ENCODE results near the gene COL1A2. TPM values are rescaled to one million over a fixed set of nuclear protein-coding genes. Genes with fewer than 3 reads are reported as not detected.

COL1A2 gene
- total RNA-seq, 1 donor from 2014 or later = 13.3 TPM

- DNase-seq (ENCODE audit: low read depth in 2 of 2) = no peak
Measured at GRCh38 chr7:94434042-94434441, 39.3 kb downstream of the COL1A2 start.

GRCh38 chr7:94436018-94436604 is 41.4 kb downstream of the COL1A2 start:
- peak; percentile 74 to 81 for DNase-seq (ENCODE audit: low read depth in 2 of 2)

DNA sequence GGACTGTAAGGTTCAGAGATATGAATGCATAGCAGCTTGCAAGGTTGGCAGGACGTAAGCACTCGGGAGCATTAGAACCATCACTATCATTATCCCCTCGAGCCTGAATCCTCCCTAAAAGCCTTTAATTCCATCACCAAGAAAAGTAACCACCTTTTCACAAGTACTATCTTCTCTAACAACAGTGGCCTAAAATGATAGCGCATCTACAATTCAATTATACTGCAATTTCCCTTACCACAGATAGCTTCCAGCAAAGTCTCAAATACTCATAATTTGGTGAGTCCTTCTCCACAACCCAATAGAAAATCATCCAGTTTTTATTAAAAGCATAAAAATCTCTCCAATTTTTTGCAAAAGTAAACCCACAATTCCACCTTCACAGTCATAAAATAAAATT is 42.0 kb downstream of the COL1A2 start:
- DNase-seq (ENCODE audit: low read depth in 2 of 2) = no peak

DNA sequence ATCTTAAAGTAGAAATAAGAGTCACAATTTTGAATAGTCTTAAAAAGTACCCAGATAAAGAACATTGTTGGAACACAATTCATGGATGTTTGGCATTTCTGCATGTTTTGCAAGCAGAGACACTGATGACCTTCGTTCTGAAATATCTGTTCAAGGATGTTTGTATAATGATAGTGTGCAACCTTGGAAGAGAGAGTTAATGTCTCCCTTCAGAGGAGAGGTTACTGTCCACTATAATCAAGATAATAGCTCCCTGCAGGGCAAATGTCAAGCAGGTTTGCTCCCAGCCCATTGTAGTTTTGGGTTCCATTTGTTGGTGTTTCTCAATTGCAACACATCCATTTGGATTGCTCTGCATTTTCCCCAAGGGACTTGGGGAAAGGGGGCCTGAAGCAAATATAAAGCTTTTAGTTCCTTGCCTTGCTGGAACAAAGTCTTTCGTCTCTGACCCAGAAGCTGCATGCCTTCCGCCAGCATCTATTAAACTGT is 45.2 kb downstream of the COL1A2 start:
- no peak for DNase-seq (ENCODE audit: low read depth in 2 of 2)

DNA sequence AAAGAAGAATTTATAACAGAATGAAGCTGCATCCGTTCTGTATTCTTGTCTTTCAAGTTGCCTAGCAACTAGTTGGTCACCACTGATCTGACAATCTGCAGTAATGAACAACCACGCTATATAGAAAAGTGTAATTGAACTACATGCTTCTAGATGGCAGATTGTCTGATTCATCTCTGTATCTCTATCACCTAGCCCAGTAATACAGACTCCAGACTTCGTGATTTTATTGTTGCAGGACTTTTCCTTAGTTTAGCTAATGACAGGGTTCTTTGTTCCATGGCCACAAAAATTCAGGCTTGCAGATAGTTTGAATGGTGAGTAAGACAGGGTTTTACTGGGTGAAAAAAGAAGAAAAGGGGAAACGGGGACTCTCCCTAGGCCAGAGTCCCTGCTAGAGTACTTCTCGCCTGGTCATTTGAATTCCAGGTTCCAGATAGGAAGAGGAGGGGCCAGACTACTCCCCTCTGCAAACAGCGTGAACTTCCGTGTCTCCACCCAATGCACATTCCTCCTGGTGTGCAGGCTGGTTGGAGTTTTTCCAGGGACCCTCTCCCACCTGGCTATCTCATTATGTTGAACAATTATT is 45.9 kb downstream of the COL1A2 start:
- no peak for DNase-seq (ENCODE audit: low read depth in 2 of 2)

DNA sequence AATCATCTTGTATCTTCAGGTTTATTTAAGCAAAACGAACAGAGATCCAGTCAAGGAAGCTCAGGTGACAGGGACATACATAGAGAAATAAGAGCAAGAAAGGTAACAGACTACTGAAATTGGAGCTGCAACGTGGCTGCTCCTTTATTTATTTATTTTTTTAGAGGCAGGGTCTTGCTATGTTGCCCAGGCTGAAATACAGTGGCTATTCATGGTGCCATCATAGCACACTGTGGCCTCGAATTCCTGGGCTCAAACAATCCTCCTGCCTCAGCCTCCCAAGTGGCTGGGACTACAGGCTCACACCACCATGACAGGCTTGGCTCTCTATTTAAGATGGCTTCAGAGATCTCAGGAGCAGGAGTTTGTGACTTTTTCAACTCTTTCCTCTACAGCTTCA is 46.4 kb downstream of the COL1A2 start:
- DNase-seq (ENCODE audit: low read depth in 2 of 2) = no peak

GRCh38 chr7:94442639-94443038 is 47.9 kb downstream of the COL1A2 start:
- no peak for DNase-seq (ENCODE audit: low read depth in 2 of 2)

DNA sequence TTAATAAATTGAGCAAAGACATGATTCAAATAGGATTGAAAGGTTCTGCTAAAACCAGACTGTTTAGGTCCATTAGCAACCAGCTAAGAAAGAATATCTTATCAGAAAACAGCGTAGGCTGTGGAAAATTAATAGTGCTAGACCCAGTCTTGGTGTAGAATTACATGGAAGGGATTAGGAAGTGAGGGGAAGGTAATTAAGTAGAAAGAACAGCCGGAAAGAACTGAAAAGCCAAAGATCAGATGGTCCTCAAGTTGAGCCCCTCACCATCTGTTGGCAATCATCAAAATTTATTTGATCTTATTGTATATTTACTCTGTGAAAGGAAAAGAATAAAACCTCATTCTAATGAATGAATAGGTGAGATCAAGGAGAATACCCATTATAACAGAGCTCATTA is 50.1 kb downstream of the COL1A2 start:
- no peak for DNase-seq (ENCODE audit: low read depth in 2 of 2)

DNA sequence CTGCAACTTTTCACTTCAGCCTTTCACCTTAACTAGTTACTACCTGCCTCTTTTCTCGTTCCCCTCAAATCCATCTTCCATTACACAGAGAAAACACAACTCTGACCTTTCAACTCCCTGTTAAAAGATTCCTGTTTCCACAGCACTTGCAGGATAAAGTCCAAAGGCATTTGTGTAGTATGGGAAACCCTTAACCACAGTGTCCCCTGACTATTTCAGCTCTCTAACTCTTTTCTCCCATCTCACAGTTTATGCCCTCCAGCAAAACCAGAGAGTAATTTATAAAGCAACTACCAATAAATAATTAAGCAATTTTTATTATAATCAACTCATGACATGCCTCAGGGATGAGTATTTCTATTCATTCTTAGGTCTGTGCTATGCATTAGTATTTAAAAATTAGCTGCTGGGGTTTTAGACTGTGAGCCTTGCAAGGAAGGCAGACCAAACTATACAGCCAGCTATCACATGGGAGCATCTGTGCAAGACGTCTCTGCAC is 51.0 kb downstream of the COL1A2 start:
- DNase-seq (ENCODE audit: low read depth in 2 of 2) = no peak

GRCh38 chr7:94446308-94446707 is 51.6 kb downstream of the COL1A2 start:
- DNase-seq (ENCODE audit: low read depth in 2 of 2) = no peak

DNA sequence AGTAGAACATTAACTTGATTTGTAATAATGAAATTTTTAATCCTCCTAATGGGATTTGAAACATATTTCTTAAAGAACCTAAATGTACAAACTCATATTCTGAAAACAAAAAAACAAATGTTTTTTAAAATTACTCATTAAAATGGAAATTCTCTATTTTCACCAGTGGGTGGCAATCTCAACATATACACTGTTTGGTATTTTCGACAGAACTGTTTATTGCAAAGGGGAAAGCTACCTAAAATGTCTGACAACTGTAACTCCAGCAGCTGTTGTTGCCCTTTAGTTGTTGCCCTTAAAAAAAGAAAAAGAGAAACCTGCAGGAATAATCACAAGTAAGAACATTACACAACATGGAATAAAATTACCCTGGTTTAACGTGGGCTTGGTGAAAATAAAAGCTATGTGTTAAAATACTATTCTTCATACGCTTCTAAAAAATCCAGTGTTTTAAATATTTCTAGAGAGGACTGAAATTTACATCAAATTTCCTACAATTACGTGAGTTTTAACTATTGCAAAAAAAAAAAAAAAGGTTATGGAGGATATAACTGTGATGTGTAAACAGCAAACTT is 54.5 kb downstream of the COL1A2 start:
- DNase-seq (ENCODE audit: low read depth in 2 of 2) = peak; percentile 47 to 68

DNA sequence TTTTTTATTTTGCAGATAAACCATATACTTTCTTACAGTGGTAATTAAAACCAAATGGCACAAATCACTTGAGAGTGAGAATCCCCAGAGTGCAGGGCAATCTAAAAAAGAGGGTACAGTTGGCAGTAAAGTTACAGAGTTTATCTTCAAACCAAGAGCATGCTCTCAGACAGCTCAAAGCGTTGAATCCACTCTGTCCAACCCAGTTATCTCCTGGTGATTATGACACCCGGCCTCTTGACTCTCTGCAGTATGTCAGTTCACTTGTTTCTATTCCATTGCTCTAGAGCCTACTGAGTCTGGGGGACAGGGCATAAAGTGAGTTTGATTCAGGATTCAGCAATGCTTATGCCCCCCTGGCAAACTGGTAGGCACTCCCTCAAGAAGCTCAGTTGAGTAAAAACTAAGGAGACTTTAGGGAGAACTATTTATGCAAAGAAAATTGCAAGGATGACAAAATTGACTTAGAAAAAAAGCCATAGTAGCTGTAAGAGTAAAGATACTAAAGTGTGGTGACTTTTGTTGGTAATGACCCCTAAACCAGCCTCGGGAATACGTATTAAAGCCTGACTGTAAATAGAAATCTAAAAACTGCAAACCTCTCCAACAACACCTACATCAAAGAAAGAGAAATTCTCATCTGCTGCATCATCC is 55.5 kb downstream of the COL1A2 start:
- DNase-seq (ENCODE audit: low read depth in 2 of 2) = no peak

DNA sequence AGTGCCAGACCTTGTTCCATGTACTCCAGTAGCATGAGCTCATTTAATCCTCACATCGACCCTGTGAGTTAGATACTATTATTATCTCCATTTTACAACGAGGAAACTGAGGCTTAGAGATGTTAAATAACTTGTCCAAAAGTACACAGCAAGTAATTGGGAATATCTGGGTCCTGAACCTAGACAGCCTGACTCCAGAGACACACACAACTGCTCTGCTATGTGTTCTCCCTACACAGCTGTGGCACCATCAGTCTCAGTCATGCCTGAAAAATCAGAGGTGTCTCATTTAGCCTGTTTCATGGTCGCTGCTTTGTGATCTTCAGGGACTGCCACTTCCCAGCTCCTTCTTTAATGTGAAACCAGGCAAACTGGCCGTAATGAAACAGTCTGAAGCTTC is 56.5 kb downstream of the COL1A2 start:
- no peak for DNase-seq (ENCODE audit: low read depth in 2 of 2)

- DNase-seq (ENCODE audit: low read depth in 2 of 2) = no peak
Measured at GRCh38 chr7:94452239-94452638, 57.5 kb downstream of the COL1A2 start.

DNA sequence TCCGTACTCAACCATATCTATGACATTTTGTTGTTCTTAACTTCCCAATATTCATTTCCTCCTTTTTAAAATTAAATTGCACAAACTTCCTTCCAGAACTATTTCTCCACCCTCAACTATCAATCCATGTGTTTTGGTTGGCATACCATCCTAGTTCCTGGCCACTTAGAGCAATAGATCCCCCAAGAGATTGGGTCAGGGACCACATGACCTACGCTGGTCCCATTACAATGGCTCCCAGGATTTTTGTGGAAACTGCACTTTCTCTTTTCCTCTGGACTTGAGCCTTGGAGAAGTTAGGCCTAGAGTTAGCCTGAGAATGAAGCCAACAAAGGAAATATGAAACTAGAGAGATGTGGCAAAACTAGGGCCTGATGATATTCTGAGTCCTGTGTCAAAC is 59.2 kb downstream of the COL1A2 start:
- no peak for DNase-seq (ENCODE audit: low read depth in 2 of 2)

DNA sequence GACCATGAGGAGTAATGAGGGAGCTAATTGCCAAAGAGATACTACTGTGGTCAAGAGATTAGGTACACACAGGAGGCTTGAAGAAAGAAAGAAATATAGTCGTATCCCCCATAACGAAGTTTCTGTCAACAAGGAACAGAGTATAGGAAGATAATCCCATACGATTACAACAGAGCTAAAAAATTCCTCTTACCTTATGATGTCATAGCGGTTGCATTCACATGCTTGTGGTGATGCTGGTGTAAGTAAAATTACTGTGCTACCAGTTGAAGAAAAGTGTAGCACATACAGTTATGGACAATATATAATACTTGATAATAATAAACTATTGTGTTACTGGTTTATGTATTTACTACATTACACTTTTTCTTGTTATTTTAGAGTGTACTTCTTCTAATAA is 63.3 kb downstream of the COL1A2 start:
- no peak for DNase-seq (ENCODE audit: low read depth in 2 of 2)

DNA sequence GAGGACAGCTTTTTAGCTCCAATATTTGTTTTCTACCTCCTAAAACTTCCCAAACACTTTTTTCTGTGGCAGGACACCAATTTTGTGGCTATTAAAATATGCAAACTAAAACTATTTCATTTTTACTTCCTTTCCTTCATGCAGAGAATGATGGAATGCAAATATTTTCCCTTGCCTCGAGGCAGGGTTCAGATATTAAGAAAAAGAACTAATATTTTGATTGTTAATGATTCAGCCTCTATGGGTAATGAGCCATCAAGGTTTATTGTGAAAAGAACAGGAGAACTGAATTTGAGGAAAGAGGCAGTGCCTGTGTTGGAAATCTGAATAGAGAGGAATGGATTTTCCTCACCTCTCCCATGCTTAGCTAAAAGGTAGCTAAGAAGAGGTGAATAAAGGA is 71.8 kb downstream of the COL1A2 start:
- DNase-seq (ENCODE audit: low read depth in 2 of 2) = no peak

- DNase-seq (ENCODE audit: low read depth in 2 of 2) = no peak
Measured at GRCh38 chr7:94471604-94472003, 76.9 kb downstream of the COL1A2 start.

DNA sequence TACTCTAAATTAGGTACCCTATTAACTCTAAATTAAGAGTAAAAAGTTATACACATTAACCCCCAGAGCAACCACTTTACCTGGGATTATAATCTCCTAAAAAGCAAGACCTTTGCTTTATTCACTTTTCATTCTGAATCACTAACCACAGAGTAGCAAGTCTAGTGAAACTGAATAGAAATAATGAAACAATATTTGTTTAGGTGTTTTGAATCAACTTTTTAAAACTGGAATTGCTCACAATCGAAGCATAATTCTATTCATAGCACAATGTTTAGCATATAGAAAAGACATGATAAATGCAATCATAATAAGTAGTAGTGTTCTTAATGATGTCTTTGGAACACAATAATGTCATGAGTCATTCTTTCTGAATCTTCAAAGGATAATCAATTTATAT is 77.9 kb downstream of the COL1A2 start:
- DNase-seq (ENCODE audit: low read depth in 2 of 2) = no peak

GRCh38 chr7:94476251-94476840 is 81.7 kb downstream of the COL1A2 start:
- no peak for DNase-seq (ENCODE audit: low read depth in 2 of 2)

- DNase-seq (ENCODE audit: low read depth in 2 of 2) = no peak
Measured at GRCh38 chr7:94477878-94478277, 83.2 kb downstream of the COL1A2 start.

DNA sequence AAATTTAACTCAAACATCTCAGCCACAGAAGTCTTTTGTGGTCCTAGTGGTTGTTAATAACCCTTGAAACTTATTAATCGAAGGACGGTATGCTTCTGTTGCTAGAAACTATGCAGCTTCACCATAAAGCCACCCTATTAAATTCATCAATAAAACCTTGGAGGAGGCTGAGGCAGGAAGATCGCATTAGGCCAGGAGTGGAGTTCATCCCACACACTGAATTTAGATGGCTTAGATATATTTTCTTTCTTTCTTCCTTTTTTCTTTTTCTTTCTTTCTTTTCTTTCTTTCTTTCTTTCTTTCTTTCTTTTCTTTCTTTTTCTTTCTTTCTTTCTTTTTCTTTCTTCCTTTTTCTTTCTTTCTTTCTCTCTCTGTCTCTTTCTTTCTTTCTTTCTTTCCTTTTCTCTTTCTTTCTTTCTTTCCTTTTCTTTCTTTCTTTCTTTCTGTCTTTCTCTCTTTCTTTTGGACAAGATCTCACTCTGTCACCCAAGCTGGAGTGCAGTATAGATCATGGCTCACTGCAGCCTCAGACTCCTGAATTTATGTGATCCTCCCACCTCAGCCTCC is 84.0 kb downstream of the COL1A2 start:
- DNase-seq (ENCODE audit: low read depth in 2 of 2) = no peak

All from lung microvascular endothelial cell (primary cell).